Prostate gland (tissue), 2 donors: ENCODE data around the gene B4GALNT2.

ENCODE experiments used
- CTCF ChIP-seq, 4 experiments: fragments of 200-600 bp in 2 of 4; fragments of 450-650 bp in 2 of 4; sonication (generic) in 2 of 4; IDR thresholded peaks; 1 replicate in 3 of 4; 2 replicates in 1 of 4; pipeline ENCODE4 v1.5.1; 2016 to 2019; ENCODE audit warnings: antibody characterized with exemption in 4 of 4, mild to moderate bottlenecking in 2 of 4, moderate library complexity in 2 of 4
- POLR2AphosphoS5 ChIP-seq: sonication (generic); formaldehyde crosslinking; IDR thresholded peaks from one replicate; pipeline ENCODE4 v1.6.1; 2017; ENCODE audit warnings: antibody characterized with exemption

GRCh38 chr17:49148171-49148570 lies 15.6 kb downstream of the B4GALNT2 start:
- TF ChIP-seq CTCF (IDR thresholded peaks at IDR 0.05) (no peak), POLR2AphosphoS5 (no peak)
